Activated T-helper 1 cell treated with anti-CD3 and anti-CD28 coated beads, Interleukin-12 subunit alpha, Interleukin-12 subunit beta, Interleukin-2, Interleukin-4 antibody, amounts not matched to agents 30 ng/mL and 10 ng/mL and 1 ng/mL, durations not matched to agents 14 hours and 24 hours and 36 hours (primary cell): ENCODE measurements around the gene GPR55. TPM values are rescaled to one million over a fixed set of nuclear protein-coding genes. Genes with fewer than 3 reads are reported as not detected.
A peak's percentile ranks its signal among the peaks of the same experiment; 100 is the strongest.

Experiments used
- DNase-seq: peaks from one replicate; pipeline ENCODE4 v3.0.0; 2021; ENCODE audit warnings: low spot score
- H3K27ac Mint-ChIP-seq: one replicate; pipeline ENCODE4 v1.8.0; 2021; ENCODE audit warnings: mild to moderate bottlenecking, mixed read lengths
- H3K27me3 Mint-ChIP-seq: one replicate; pipeline ENCODE4 v1.8.0; 2022; ENCODE audit warnings: mild to moderate bottlenecking, moderate library complexity, mixed read lengths; ENCODE audit not compliant: insufficient read depth
- H3K36me3 Mint-ChIP-seq: one replicate; pipeline ENCODE4 v1.8.0; 2021; ENCODE audit warnings: low read depth, mixed read lengths
- H3K4me1 Mint-ChIP-seq: one replicate; pipeline ENCODE4 v1.8.0; 2021; ENCODE audit warnings: low read depth, mixed read lengths
- H3K4me3 Mint-ChIP-seq: one replicate; pipeline ENCODE4 v1.8.0; 2021; ENCODE audit warnings: mild to moderate bottlenecking, moderate library complexity, mixed read lengths
- H3K9me3 Mint-ChIP-seq: one replicate; pipeline ENCODE4 v1.8.0; 2021; ENCODE audit warnings: mixed read lengths
- intact Hi-C: fragments of 100-400 bp; cut with micrococcal nuclease; formaldehyde crosslinking; loops from one replicate; pipeline ENCODE4 v1.15.1; 2024
- total RNA-seq: library from RNA; stranded (reverse); gene quantifications from 2 replicates; pipeline ENCODE4 v1.2.3, GENCODE V29; 2022

The GPR55 gene
- total RNA-seq, 1 donor from 2014 or later, result 0.13 TPM

DNA sequence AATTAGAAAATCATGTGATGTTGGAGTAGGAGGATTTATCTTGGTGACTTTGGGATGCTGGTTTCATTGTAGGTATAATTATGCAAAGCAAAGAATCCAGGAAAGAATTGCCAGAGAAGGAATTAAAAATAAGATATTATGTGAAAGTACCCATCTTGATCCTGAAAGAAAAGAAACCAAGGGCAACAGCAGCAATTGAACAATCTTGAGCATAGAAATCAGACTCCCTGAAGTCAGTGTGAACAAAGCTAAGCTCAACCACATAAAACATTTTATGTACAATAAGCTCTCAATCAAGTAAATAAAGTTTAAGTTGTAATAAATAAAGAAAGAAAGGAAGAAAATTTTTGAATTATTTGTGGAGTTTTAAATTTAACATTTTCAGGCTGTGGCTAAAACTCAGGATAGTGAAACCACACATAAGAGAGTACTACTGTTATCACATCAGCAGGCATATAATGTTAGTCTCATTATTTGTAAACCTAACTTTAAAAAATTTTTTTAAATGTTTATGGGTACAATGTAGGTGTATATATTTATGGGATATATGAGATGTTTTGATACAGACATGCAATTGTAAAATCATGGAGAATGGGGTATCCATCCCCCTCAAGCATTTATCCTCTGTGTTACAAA is 32.8 kb upstream of the GPR55 start:
- Mint-ChIP-seq H3K4me3 (peak overlapping the region; percentile 79), H3K27me3 (peaks cover 81% of the 10 kb centered on the region), H3K27ac (peak overlapping the region; percentile 19), H3K36me3 (no peaks in the 10 kb centered on the region), H3K9me3 (no peaks in the 10 kb centered on the region), H3K4me1 (peaks cover 29% of the 10 kb centered on the region)
- intact Hi-C loops, result loop anchor here (1.0 to 2.0 kb wide), 5 partner anchors 16 to 53 kb away; partner anchors contain the start of gene GPR55
- no peak for DNase-seq

DNA sequence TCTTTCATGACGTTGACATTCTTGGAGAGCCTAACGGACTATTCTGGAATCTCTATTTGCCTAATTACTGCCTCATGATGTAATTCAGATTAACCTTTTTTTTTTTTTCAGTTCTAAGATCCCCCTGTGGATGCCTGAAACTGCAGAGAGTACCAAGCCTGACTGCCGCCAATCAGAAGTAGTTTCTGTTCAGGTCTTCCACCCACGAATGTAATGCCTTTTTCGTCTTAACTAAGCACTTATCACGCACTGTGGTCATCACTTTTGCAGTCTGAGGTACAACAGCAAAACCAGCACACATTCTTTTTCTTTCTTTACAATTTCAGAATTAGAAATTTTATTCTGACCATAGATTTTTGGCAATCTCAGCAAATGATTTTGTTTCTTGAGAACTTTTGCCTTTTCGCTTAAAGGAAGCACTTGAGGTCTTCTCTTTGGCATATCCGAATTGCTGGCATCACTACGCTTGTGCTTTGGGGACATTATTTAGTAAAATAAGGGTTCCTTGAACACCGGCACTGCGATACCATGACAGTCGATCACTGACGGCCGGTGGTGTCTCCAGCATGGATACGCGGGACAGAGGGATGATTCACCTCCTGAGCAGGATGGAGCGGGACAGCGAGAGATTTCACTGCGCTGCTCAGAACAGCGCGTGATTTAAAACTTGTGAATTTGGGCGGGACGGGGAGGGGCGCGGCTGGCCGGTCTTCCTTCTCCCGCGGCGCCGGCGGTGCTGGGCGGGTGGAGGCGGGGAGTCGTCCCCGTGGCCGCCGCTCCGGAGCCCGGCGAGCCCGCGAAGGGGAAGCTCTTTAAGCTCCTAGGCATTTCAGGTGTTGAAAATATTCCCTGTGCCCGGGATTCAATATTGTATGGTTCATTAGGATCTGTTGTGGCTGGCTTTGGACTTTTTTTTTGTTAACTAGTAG is 32.0 kb upstream of the GPR55 start:
- Mint-ChIP-seq H3K4me3 (peak overlapping the region; percentile 80), H3K9me3 (no peaks in the 10 kb centered on the region), H3K4me1 (peaks cover 29% of the 10 kb centered on the region), H3K27me3 (peaks cover 81% of the 10 kb centered on the region), H3K27ac (peak overlapping the region; percentile 38), H3K36me3 (no peaks in the 10 kb centered on the region)
- intact Hi-C loops, result loop anchor here (1.0 to 2.0 kb wide), 2 partner anchors 17 to 38 kb away; no protein-coding TSS in a partner anchor
- no peak for DNase-seq

DNA sequence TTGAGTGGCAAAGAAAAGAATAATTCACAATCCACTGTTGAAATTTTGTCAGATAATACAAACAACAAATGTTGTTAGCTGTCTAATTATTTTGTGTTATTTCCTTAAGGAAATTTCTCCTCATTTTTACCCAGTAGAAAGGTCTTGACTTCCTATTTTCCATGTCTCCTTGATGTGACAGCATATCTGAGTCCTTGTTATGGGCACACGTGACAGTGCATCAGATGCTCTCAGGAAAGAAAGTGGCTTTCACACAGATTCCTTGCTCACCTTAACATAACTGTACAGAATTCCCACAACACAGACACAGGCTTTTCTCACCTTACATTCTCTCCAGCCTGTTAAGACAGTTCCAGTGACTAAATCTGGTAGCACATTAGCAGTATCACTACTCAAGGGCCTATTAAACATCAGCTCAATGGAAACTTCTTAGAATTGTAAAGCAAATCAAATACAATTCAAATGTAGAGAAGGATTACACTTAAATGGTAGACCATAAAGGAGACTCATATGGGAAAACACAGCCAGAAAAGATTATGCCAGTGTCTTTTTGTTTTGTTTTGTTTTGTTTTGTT is 30.2 kb upstream of the GPR55 start:
- H3K4me3 Mint-ChIP-seq, result no peak overlapping the region
- no peak for DNase-seq
- intact Hi-C loops, result no loop called here
- no peaks in the 10 kb centered on the region for H3K36me3 Mint-ChIP-seq
- peaks cover 32% of the 10 kb centered on the region for H3K4me1 Mint-ChIP-seq
- no peaks in the 10 kb centered on the region for H3K9me3 Mint-ChIP-seq
- H3K27ac Mint-ChIP-seq, result no peak overlapping the region
- H3K27me3 Mint-ChIP-seq, result peaks cover 67% of the 10 kb centered on the region

DNA sequence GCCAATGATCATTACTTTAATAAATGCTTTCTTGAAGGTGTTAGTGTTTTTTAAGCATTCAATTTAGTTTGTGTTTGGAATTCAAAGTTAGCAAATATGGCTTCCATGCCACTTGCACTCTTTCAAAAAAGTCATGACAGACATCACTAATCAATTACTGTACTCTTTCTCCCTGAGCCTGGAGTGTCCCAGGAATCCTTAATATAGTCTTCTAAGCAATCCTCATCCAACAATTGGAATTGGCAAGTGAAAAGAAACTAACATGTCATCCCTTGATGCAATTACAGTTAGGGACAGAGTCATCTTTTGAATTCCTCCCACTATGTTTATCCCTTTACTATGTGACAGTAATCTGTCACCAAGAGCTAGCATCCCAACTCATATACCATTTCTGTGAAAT is 29.7 kb upstream of the GPR55 start:
- Mint-ChIP-seq H3K4me1 (peaks cover 34% of the 10 kb centered on the region), H3K4me3 (no peak overlapping the region), H3K27me3 (peaks cover 65% of the 10 kb centered on the region), H3K9me3 (no peaks in the 10 kb centered on the region), H3K36me3 (no peaks in the 10 kb centered on the region), H3K27ac (no peak overlapping the region)
- DNase-seq, result no peak
- intact Hi-C loops, result no loop called here

DNA sequence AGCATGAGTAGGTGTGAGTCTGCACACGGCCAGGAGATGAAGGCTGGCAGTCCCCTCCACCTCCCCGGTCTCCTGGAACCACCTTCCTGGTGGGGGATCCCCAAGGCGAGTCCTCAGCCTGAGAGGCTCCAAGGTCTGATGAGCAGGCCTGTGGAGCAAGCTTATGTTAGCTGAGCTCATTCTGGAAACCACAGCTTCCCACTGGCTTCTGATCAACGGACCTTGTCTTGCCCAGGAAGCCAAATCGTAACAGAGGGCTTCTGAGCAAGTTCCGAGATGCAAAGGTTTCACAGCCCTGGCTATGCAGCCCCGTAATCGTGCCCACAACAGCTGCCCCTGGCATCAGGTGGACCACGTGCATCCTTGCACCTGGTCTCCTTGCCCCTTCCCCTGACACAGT is 28.8 kb upstream of the GPR55 start:
- Mint-ChIP-seq H3K4me1 (peaks cover 34% of the 10 kb centered on the region), H3K9me3 (no peaks in the 10 kb centered on the region), H3K27me3 (peaks cover 65% of the 10 kb centered on the region), H3K27ac (no peak overlapping the region), H3K36me3 (no peaks in the 10 kb centered on the region), H3K4me3 (no peak overlapping the region)
- intact Hi-C loops, result no loop called here
- no peak for DNase-seq

DNA sequence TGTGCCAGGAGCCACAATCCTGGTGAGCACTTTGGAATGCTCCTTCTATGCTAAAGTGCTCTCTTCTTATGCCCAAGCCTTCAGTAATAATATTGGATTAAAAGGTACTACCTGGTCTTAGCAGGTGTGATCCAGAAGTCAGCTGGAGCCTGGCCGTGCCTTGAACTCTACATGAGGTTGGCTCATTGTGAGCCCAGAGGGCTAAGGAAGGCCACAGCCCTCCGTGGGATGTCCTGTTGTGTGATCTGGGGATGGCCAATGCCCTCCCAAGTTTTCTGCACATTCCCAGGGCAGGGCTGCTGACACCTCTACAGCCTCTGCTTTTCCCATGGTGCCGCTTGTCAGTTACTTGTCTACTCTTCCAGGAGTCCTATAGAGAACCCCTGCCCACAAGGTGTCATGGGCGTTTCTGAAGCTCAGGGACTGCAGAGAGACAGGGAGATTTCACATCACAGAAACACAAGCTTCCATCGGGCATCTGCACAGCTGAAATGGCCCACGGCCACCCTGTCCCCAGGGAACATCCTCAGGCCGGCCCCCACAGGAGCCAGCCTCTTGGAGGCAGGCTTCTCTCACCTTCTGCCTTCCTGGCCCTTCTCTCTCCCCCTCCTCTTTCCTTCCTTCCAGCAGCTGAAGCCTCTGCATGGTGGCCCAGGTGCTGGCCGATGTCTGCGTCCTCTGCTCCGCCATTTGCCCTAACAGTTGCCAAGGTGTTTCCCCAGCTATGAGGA is 27.3 kb upstream of the GPR55 start:
- intact Hi-C loops, result no loop called here
- no peak for DNase-seq
- H3K36me3 Mint-ChIP-seq, result no peaks in the 10 kb centered on the region
- H3K27me3 Mint-ChIP-seq, result peaks cover 60% of the 10 kb centered on the region
- H3K4me3 Mint-ChIP-seq, result no peak overlapping the region
- H3K9me3 Mint-ChIP-seq, result no peaks in the 10 kb centered on the region
- H3K27ac Mint-ChIP-seq, result no peak overlapping the region
- H3K4me1 Mint-ChIP-seq, result peaks cover 20% of the 10 kb centered on the region

DNA sequence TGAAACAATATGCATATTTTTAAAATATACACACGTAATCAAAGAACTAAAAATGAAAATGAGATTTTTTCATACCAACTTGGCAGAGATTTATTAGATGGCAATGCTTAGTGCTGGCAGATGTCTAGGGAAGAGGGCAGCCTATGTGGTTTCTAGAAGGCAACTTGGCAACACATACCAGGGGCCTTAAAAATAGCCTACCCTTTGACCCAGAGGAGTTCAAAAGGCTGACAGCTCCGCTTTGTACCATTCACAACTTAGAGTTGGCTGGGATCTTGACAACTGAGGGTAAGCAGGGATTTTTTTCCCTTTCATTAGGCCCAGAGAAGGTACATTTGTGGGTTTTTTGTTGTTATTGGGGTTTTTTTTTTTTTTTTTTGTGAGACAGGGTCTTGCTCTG is 26.4 kb upstream of the GPR55 start:
- no peak for DNase-seq
- Mint-ChIP-seq H3K4me1 (peaks cover 10% of the 10 kb centered on the region), H3K4me3 (no peak overlapping the region), H3K27ac (no peak overlapping the region), H3K27me3 (peaks cover 56% of the 10 kb centered on the region), H3K9me3 (no peaks in the 10 kb centered on the region), H3K36me3 (no peaks in the 10 kb centered on the region)
- intact Hi-C loops, result no loop called here

DNA sequence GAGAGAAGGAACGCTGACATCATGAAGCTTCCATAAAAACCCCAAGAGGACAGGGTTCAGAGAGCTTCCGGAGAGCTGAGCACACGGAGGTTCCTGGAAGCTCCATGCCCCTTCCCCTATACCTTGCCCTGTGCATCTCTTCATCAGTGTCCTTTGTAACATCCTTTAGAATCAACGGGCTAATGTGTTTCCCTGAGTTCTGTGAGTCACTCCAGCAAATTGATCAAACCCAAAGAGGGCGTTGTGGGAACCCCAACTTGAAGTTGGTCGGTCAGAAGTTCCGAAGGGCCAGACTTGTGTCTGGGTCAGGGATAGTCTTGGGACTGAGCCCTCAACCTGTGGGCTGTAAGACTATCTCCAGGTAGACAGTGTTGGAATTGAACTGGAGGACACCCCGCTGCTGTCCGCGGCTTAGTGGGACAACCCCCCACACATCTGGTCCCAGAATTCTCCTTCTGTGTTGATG is 25.9 kb upstream of the GPR55 start:
- peaks cover 10% of the 10 kb centered on the region for H3K4me1 Mint-ChIP-seq
- no peaks in the 10 kb centered on the region for H3K36me3 Mint-ChIP-seq
- H3K27ac Mint-ChIP-seq, result no peak overlapping the region
- intact Hi-C loops, result no loop called here
- H3K27me3 Mint-ChIP-seq, result peaks cover 58% of the 10 kb centered on the region
- DNase-seq, result no peak
- H3K9me3 Mint-ChIP-seq, result no peaks in the 10 kb centered on the region
- H3K4me3 Mint-ChIP-seq, result no peak overlapping the region

DNA sequence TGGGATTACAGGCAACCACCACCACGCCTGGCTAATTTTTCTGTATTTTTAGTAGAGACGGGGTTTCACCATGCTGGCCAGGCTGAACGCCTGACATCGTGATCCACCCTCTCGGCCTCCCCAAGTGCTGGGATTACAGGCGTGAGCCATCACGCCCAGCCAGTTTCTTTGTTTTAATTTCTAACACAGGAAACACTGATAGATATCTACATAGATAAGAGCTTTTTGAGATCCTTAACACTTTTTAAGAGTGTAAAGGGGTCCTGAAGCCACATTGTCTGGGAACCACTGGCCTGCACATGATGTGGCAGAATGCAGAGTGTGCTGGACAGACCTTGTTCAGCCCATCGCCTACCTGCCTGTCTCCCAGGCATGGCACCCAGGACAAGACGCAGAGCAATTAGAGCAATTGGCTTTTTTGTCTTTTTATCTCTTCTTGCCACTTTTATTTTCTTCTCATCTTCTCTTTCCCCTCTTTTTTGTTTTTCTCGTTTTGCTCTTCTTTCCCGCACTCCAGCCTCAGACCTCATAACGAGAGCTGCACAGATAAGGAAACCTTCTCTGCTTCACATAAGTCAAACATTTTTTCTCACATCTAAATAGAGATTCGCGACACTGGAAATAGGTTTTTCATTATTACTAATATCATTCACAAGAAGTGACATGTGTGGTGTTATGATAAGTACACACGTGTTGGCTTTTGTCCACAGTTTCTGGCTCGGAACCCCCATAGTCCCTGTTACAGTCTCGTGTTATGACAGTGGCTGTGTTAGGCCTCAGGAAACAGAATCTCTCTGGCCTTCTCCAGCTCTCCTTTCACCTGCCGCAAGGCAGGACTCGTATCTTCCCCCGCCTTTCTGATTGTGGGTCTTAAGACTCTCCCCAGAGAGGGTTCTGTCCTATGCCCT is 25.2 kb upstream of the GPR55 start:
- Mint-ChIP-seq H3K27me3 (peaks cover 53% of the 10 kb centered on the region), H3K4me1 (peaks cover 8% of the 10 kb centered on the region), H3K36me3 (no peaks in the 10 kb centered on the region), H3K9me3 (no peaks in the 10 kb centered on the region), H3K4me3 (no peak overlapping the region), H3K27ac (no peak overlapping the region)
- no peak for DNase-seq
- intact Hi-C loops, result no loop called here

DNA sequence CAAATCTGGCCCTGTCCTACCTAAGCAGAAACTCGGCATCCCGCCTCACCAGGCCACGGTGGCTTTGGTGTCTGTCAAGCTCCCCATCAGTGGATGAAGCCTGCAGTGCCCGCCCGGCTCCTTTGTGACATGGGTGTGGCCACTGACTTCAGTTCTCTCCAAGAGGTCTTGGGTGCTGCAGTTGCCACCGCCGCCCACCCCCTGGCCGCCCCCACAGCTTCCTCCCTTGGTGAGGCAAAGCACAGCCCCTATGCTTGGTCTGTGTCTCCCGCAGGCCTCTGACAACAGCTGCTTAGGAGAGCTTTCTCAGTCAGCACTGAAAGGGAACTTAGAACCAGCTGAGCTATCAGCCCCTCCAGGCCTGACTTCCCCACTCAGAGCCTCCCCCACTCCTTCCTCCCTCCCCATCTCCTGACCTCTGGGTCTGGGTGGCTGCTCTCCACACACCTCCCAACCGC is 22.9 kb upstream of the GPR55 start:
- H3K27me3 Mint-ChIP-seq, result peaks cover 45% of the 10 kb centered on the region
- DNase-seq, result no peak
- H3K27ac Mint-ChIP-seq, result no peak overlapping the region
- no peak overlapping the region for H3K4me3 Mint-ChIP-seq
- H3K9me3 Mint-ChIP-seq, result no peaks in the 10 kb centered on the region
- H3K36me3 Mint-ChIP-seq, result no peaks in the 10 kb centered on the region
- intact Hi-C loops, result no loop called here
- peaks cover 19% of the 10 kb centered on the region for H3K4me1 Mint-ChIP-seq

DNA sequence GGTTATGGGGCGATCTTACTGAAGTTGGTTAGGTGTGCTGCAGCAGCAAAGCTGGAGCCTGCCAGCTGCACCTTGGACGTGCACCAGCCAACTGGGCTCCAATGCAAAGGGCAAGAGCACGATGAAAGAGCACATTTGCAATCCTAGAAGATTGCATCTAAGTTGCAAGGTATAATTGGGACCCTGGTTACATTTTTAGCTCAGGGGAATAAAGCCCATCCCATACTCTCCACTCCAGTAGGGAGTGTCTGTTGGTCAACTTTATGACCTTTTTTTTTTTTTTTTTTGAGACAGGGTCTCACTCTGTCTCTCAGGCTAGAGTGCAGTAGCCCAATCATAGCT is 22.2 kb upstream of the GPR55 start:
- DNase-seq, result no peak
- Mint-ChIP-seq H3K27ac (no peak overlapping the region), H3K4me3 (no peak overlapping the region), H3K4me1 (peaks cover 19% of the 10 kb centered on the region), H3K27me3 (peaks cover 47% of the 10 kb centered on the region), H3K9me3 (no peaks in the 10 kb centered on the region), H3K36me3 (no peaks in the 10 kb centered on the region)
- intact Hi-C loops, result no loop called here
